ENCODE data around the gene LILRA2.
"Not testable (repeated sequence)": the region's sequence is repeated elsewhere in the genome, so short reads cannot be mapped to it uniquely, and the experiment has no call there.

LILRA2 gene

DNA sequence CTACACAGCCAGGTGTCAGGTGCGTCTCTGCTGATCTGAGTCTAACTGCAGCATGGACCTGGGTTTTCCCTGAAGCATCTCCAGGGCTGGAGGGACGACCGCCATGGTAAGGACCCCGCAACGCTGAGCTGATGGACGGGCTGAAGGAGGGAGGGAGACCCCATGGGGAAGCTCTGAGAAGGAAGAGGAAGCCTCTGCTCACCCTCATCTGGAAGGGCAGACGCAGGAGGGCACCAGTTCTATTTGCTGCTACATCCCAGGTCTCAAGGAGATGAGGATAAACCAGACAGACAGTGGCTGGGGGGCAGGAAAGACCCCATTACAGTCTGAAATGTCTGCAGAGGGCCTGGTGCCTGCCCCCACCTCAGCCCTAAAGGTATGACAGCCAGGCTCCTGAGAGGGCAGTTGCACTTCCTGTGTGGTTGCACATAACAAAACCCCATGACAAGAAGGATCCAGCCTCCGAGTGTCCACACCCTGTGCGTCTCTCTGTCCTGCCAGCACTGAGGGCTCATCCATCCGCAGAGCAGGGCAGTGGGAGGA, at the start of gene LILRA2:
Gene LILRA2, plus strand, starts transcription at position 461 of the 543 bp plus-strand sequence. CDS start 89 bp downstream, outside the sequence.
- no peak for DNase-seq

DNA sequence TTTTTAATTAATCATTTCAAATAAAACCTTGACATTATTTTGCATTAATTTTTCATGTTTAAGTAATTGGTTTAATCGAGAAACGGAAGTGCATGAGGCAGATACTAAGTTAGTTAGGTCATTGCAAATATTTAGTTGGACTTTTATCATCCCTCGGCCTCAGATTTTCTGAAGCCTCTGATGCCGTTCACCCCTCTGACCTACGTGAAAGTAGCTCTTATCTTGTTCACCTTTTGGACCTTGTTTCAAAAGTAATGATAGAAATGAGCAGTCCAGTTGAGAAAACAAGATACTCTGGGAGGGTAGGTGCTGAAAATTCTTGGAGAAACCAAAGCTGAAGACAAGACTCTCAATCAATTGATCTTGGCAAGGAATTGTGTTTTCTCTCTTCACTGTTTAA, 48.0 kb upstream of the LILRA2 start:
- DNase-seq, result no peak

DNA sequence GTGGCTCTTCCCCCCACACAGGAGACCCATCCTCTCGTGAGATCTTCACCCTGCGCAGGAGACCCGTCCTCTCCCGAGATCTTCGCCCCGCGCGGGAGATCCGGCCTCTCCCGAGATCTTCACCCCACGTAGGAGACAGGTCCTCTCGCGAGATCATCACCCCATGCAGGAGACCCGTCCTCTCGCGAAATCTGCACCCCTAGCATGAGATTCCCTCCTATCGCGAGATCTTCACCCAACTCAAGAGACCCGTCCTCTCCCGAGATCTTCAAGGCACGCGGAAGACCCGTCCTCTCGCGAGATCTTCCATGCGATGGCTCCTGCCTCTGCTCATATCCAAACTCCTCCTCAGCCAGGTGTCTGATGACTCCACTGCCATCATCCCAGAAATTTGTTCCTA, 46.6 kb upstream of the LILRA2 start:
- DNase-seq, result no peak

DNA sequence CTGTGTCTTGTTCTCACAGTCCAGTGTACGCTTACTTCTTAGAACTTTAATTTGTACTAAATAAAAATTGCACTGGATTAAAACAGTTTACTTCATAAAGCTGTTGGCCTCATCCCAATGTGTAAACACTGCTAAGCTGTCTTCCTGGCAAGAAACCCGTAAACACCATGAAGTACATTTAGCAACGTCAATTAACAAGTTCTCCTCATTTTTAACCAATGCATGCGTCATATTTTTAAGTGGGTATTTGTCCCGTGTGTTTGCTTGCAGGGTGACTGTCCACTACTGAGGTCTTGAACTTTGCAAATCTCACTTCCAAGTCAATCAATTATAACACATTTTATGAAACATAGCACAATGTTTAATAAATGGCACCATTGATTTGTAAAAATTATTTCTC, 42.7 kb upstream of the LILRA2 start:
- DNase-seq, result no peak

DNA sequence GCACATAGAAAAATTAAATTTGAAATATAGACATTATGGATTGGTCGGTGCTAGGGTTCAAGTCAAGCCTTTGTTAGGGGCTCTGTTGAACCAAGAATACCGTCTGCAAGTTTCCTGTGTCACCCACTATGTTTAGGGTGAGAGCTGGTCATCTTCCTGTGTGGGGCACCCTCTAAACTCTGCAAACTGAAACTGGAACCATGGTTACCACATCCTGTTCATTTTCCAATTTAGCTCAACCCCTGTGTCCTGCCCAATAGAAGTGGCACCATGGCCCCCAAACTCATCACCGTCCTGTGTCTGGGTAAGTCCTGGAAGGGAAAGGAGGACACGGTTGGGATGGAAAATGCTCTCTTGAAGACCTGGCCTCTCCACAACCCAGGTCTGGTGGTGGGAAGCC, 41.1 kb upstream of the LILRA2 start:
- DNase-seq, result no peak

DNA sequence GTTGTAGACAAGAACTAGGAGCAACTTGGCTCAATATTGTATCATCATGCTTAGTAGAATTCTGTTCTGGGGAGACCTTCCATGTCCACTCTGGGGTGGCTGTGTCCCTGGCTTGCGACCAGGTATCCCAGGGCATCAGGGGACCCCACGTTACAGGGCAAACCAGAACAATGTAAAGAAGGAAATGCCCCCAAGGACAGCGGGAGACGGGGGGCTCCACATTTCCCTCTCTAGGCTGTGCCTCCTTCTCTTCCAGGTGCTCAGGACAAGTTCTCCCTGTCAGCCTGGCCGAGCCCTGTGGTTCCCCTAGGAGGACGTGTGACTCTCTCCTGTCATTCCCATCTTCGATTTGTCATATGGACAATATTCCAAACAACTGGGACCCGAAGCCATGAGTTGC, 40.1 kb upstream of the LILRA2 start:
- no peak for DNase-seq

DNA sequence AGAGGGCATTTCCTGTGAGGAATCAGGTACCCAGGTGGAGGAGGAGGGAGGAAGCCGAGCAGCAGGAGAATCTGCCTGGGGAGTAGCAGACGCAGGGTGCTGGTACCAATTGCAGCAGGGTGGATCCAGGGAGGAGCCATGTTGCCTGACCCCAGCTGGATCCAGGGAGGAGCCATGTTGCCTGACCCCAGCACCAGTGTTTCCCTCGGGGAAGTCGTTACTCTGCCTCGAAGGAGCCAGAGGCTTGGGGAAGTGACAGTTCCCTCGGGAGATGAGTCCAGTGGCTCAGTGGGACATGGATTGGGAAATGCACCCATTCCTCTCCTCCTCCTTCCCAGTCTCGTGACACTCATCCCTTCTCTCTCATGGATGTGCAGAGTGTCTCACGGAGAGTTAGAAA, 39.4 kb upstream of the LILRA2 start:
- no peak for DNase-seq

DNA sequence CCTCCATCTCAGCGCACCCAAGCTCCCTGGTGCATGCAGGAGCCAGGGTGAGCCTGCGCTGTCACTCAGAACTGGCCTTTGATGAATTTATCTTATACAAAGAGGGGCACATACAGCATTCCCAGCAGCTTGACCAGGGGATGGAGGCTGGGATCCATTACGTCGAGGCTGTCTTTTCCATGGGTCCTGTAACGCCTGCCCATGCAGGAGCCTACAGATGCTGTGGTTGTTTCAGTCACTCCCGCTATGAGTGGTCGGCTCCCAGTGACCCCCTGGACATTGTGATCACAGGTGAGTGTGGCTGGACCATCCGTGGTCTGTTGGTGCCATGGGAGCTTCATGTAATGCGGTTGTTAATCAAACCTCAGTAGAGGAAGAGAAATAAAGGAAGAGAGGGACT, 38.0 kb upstream of the LILRA2 start:
- DNase-seq, result no peak

DNA sequence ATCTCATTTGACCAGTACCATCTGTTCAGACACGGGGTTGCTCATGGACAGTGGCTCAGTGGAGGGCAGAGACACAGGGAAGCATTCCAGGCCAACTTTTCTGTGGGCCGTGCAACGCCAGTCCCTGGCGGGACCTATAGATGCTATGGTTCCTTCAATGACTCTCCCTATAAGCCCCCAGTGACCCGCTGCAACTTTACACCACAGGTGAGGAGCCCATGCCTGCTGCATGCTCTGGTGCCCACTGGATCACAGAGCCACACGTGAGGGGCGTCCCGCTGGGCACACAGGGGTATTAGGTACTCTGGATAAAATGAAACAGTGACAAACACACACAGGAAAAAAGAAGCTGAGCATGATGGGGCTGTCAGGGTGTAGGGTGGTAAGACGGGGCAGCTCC, 36.6 kb upstream of the LILRA2 start:
- DNase-seq, result no peak

DNA sequence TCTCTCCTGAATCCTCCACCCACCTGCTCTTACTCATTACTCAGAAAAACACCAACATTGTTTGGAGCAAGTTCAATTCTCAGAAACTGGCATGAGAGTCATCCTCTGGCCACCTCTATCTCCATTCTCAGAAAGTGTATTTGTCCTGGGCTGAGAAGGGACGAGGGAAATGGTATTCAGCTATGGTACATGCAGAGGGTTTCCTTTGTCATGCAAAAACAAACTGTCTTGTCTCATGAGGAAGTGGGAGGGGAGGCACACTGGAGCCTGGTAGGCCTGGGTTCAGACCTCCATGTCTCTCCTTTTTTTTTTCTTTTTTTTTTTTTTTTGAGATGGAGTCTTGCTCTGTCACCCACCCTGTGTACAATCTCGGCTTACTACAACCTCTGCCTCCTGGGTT, 31.9 kb upstream of the LILRA2 start:
- DNase-seq, result no peak

DNA sequence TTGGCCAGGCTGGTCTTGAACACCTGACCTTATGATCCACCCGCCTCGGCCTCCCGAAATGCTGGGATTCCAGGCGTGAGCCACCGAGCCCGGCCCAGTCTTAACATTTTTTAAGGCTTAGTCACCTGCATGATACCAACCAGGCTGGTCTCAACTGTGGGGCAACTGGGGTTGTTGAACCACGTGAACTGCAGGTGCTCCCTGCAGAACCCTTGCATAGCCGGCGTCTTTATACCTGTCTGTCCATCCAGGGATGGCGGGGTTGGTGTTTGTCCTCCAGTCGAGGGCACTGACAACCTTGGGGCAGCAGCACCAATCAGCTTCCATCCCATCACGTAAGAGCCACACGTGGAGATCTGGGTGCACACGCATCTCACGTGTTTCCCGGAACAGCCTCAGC, 24.8 kb upstream of the LILRA2 start:
- DNase-seq, result no peak

DNA sequence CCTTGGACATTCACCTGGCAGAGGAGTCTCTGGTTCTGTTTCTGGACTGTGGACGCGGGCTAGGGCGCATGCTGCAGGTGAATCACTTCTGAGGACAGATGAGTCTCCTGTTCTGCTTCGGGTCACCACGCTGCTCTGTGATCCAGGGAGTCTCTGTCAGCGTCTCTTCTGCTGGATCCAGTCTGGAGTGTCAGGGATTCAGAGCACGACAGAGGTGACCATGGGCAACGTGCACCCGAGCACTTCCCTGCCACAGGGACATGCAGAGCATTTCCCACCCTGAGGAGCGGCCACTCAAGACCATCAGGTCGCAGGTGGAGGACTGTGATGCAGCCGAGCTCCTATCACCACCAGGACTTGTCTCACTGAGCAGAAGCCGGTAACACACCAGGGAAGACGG, 24.4 kb upstream of the LILRA2 start:
- no peak for DNase-seq

DNA sequence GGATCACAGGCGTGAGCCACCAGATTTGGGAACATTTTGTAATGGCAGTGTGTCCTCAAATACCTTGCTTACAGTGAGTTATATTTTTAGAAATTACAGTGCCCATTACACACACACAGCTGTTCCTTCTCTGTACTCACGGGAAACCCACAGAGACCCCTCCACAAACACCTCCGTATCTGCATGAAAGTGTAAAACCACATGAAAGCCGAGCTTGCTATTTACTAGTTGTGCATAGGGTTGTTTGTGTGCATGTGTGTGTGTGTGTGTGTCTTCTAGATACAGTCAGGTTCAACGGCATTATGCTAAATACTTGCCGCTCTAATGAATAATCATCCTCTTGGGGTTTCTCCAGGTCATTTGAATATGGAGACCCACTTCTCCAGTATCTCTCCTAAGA, 22.3 kb upstream of the LILRA2 start:
- no peak for DNase-seq

DNA sequence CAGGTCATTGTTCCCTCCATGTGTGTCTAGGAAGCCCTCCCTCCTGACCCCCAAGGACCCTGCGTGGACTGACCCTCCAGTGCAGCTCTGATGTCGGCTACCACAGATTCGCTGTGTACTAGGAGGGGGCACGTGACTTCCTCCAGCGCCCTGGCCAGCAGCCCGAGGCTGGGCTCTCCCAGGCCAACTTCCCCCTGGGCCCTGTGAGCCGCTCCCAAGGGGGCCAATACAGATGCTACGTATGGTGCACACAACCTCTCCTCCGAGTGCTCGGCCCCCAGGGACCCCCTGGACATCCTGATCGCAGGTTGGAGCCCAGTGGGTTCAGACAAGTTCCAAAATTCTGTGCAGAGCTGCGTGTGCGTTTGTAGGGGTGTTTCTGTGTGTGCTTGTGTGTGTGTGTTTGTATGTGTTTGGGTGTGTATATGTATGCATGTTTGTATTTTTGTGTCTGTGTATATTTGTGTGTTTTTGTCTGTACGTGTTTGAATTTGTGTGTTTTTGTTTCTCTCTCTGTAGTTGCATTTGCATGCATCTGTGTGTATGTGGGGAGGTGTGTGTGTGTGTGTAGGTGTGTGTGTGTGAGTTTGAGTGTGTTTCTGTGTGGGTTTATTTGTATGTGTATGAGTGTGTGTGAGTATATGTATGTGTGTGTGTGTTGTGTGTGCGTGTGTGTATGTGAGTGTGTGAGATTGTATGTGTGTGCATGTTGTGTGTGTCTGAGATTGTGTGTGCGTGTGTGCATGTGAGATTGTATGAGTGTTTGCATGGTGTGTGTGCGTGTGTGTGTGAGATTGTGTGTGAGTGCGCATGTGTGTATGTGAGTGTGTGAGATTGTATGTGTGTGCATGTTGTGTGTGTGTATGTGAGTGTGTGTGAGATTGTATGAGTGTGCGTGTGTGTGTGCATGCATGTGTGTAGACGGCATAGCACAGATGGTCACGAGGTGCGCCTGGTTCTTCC, 21.4 kb upstream of the LILRA2 start:
- DNase-seq, result no peak

DNA sequence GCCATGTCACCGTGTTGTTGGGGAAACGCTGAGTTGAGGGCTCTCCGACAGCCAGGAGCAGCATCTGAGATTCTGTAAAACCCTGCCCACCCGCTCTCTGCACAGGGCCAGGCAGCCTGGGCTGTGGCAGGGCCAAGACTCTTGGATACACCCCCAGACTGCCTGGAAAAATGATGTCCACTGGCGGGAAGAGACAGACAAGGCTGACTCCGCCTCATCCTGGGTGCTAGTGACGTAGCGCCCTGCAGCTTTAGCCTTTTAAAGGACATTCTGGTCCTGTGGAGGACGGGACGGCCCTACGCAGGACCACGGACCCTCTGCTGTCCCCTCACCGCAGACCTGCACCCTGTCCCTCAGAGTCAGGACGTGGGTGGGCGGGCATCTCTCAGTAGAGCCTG, 20.7 kb upstream of the LILRA2 start:
- no peak for DNase-seq

DNA sequence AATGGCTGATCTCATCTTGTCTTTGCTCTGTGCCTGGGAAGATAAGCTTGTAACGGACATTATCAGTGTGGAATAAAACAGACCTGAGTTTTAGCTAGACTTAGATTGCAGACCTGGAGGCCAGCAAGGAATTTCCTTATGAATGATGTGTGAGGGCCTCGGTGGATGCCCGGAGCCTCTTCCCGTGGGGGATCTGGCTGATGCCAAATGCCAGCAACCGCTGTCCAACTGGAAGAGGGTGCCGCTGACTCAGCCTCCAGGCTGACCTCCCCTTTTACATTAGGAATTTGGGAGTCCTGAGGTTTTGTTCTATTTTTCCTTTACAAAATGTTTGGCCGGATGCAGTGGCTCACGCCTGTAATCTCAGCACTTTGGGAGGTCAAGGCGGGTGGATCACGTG, 19.6 kb upstream of the LILRA2 start:
- DNase-seq, result no peak

DNA sequence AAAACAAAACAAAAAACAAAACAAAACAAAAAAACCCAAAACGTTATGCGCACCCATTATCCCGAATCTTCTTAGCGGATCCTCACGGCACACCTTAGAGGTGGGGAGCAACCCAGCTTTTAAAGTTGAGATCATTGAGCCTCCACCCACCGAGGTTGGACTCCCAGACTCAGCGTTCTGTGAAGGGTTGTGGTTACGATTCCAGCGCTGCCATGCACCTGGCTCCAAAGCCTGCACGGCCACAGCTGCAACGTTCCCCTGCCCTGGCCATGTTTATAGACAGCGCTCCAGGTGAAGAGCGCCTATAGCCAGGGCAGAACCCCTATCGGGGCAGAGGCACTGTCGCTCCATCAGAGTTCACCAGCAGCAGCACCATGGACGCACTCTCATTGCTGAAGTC, 18.7 kb upstream of the LILRA2 start:
- DNase-seq, result no peak

DNA sequence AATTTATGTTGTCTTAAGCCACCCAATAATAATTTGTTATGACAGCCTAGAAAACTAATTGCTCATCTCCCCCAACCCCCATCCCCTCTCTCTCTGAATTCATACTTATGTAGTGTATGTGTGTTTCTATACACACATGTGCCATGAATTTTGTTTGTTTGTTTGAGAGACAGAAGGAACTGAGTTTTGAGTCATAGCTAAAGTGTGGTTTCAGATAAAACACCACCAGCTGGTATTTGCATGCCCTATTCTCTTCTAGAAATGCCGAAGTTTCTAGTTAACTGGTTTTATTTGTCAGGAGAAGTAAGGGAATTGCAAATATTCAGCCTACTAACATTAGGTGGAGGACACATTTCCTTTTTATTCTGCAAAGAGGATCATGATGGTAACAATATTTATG, 17.4 kb upstream of the LILRA2 start:
- no peak for DNase-seq

DNA sequence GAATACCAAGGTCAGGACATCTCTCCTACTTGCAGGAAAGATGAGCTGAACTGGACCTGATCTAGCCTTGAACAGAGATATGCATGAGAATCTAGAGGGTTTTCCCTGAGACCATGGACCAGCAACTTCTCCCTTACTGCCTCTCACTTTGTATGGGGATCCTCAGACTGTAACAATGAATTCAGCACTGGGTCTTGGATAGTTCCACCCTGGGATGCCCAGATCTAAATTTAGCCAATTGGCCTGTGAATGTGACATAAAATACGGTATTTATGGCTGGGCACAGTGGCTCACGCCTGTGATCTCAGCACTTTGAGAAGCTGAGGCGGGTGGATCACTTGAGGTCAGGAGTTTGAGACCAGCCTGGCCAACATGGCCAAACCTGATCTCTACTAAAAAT, 15.3 kb upstream of the LILRA2 start:
- DNase-seq, result no peak

DNA sequence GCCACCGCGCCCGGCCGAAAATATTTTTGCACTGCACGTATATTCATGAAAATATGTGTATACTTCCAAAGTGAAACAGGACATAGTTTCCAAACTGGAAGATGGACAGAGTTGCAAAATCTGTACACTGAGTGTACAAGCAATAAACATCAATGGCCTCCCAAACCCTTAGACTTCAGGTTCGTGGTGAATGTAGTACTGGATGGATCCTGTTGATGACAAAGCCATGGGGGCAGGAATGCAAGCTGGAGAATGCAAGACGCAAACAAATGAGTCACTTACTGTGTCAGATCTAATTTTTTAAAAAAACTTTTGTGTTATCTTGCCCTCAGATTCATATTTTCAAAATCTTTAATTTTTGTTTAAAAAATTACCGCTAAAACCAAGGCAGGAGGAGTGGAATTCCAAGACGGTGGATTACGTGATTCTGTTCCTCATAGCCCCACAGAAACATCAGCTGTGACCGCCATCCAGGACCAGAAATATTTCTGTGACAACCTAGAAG, 12.7 kb upstream of the LILRA2 start:
- no peak for DNase-seq

DNA sequence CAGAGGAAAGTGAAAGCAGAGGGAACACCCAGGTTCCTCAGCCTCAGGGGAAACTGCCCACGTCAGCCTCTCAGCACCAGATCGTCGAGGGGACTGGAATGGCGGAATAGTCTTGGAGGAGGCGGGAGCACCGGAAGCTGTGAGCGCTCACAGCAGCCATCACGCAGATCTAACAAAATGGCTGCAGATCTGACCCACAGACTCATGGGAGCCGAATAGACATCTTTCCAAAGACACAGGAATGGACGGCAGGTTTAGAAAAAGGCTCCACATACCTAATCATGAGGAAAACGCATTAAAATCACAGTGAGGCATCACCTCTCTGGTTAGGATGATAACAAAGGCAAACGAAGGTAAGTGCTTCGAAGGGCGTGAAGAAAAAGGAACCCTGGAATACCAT, 11.8 kb upstream of the LILRA2 start:
- DNase-seq, result no peak

DNA sequence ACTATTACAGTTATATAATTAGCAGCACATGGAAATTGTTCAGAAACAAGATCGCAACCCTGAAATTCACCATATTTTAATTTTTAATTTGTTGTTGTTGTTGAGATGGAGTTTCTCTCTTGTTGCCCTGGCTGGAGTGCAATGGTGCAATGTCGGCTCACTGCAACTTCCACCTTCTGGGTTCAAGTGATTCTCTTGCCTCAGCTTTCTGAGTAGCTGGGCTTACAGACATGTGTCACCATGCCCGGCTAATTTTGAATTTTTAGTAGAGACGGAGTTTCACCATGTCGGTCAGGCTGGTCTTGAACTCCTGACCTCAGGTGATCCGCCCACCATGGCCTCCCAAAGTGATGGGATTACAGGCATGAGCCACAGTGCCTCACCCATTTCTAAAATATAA, 10.4 kb upstream of the LILRA2 start:
- not testable (repeated sequence) for DNase-seq

DNA sequence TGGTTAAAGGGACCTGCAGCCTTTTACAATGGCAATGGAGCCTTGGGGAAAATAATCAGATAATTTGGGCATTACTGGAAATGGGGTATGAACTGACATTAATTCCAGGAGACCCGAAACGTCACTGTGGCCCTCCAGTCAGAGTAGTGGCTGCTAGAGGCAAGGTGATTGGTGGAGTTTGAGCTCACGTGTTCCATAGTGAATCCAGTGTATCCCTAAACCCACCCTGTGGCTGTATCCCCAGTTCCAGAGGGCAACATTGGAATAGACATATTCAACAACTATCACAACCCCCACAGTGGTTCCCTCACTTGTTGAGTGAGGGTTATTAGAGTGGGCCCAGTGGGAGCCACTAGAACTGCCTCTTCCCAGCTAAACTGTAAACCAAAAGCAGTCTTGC, 3.3 kb upstream of the LILRA2 start:
- DNase-seq, result no peak

Measured in fibroblast of upper back skin (primary cell).